AG09309 (cell line): Measurements from ENCODE around the gene KLHL2.

ENCODE experiments used
- DNase-seq: peaks from one replicate; pipeline ENCODE4 v3.0.0-alpha.2; 2010; ENCODE audit warnings: low read depth
- H3K4me3 ChIP-seq: 2 replicates; pipeline ENCODE4 v1.5.1; 2011; ENCODE audit warnings: mild to moderate bottlenecking, low read depth, low read length, moderate library complexity; ENCODE audit not compliant: control insufficient read depth
- TF ChIP-seq, protein P1 (sequence below): IDR thresholded peaks from 2 replicates; pipeline ENCODE4 v1.5.1; 2011; ENCODE audit warnings: mild to moderate bottlenecking, low read depth, low read length, inconsistent platforms; ENCODE audit not compliant: insufficient read depth, control insufficient read depth; ENCODE audit errors: missing control alignments

Gene KLHL2

DNA sequence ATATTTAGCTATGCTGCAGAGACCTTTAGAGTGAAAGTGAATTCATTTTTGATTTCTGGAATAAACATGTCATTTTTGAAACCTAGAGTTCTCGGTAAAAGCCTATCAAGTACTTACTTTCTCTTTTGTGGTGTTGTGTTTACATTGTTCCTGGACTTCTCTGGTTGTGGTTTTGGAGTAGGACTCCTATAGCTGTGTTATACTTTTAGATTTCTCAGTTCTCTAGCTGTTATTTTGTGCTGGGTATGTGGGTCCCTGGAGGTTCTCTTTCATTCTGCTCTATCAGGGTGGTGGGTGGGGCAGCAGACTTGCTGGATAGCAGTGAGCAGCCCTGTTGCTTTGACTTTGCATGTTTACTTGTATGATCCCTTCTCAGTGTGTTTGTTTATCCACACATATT is 94.5 kb downstream of the KLHL2 start:
- TF ChIP-seq, protein P1, sequence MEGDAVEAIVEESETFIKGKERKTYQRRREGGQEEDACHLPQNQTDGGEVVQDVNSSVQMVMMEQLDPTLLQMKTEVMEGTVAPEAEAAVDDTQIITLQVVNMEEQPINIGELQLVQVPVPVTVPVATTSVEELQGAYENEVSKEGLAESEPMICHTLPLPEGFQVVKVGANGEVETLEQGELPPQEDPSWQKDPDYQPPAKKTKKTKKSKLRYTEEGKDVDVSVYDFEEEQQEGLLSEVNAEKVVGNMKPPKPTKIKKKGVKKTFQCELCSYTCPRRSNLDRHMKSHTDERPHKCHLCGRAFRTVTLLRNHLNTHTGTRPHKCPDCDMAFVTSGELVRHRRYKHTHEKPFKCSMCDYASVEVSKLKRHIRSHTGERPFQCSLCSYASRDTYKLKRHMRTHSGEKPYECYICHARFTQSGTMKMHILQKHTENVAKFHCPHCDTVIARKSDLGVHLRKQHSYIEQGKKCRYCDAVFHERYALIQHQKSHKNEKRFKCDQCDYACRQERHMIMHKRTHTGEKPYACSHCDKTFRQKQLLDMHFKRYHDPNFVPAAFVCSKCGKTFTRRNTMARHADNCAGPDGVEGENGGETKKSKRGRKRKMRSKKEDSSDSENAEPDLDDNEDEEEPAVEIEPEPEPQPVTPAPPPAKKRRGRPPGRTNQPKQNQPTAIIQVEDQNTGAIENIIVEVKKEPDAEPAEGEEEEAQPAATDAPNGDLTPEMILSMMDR = no peak
- H3K4me3 ChIP-seq = no peak overlapping the region; the same call in 1 of the 2 replicates
- DNase-seq = no peak

DNA sequence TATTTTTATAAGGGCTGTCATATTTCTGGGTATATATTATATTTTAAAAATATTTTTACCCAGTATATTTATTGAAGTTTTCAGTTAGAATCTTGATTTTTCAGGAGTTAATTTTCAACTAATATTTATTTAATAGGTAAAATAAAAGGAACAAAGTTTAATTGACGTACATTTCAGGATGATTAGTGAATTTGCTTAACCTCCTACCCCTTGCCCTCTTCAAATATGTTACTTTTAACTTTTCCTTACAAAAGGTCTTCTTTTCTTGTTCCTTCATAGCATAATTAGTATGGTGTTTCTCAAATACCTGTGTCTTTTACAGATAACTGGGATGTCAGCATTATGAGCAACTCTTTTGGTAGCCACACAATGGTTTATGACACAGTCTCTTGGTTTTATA is 95.3 kb downstream of the KLHL2 start:
- no peak overlapping the region for H3K4me3 ChIP-seq
- TF ChIP-seq, protein P1 = no peak
- DNase-seq = no peak

DNA sequence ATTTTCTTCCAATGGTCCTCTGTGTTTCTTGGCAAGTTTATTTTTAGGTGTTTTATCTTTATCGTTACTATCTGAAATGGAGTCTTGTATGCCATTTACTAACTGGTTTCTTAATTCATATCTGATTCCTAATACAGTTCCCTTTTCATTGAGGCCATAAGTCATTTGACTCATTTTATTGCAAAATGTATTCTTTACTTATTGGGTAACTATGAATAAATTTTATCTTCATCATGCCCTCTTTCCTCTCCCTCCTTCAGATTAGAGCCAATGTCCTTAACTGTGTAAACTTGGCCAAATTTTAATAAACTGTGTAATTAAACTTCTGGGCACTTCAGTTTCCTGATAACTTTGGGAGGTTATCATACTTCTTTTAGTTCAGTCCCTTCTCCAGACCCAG is 100.8 kb downstream of the KLHL2 start:
- no peak for DNase-seq
- no peak overlapping the region for H3K4me3 ChIP-seq

DNA sequence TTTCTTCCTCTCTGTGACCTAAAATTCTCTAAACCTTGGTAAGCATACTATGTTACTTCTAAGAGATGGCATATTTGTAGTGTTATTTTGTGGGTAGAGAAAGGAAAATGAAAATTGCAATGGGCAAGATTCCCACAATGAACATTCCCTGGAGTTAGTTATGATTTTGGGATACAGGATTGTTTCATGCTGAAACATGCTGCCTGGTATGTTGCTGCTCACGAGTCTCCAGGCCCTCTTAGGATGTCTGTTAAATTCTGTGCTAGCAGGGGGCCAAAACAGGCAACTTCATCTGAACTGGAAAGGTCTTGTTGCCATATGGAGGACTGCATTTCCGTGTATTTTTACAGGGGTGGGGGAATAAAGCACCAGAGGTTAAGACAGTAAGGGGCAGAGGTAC is 101.2 kb downstream of the KLHL2 start:
- H3K4me3 ChIP-seq = no peak overlapping the region
- TF ChIP-seq, protein P1 = no peak
- no peak for DNase-seq

More for the DNA sequence above, 100.8 kb downstream of the KLHL2 start:
- TF ChIP-seq, protein P1 = no peak

DNA sequence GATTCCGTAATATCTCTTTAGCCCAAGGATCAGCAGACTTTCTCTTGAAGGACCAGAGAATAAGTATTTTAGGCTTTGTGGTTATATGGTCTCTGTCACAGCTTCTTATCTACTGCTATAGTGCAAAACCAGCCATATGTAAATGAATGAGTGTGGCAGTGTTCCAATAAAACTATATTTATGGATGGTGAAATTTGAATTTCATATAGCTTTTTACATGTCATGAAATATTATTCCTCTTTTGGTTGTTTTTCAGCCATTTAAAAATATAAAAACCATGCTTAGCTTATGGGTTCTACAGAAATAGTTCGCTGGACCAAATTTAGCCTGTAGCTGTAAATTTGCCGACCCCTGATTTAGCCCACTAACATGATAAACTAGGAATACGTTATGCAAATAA is 102.1 kb downstream of the KLHL2 start:
- no peak overlapping the region for H3K4me3 ChIP-seq
- DNase-seq = no peak
- TF ChIP-seq, protein P1 = no peak

DNA sequence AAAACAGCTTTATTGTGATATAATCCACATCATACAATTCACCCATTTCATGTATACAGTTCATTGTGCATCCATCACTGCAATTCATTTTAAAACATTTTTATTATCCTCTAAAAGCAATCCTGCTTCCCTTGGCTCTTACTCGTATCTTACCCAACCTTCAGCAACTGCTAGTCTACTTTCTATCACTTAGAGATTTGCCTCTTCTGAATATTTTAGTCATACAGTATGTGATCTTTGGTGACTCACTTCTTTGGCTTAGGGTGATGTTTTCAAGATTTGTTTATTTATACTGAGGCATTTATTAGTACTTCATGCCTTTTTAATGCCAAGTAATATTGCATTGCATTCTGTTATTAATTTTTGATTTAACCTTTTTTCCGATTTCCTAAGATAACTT is 105.1 kb downstream of the KLHL2 start:
- DNase-seq = no peak
- H3K4me3 ChIP-seq = no peak overlapping the region
- TF ChIP-seq, protein P1 = no peak

DNA sequence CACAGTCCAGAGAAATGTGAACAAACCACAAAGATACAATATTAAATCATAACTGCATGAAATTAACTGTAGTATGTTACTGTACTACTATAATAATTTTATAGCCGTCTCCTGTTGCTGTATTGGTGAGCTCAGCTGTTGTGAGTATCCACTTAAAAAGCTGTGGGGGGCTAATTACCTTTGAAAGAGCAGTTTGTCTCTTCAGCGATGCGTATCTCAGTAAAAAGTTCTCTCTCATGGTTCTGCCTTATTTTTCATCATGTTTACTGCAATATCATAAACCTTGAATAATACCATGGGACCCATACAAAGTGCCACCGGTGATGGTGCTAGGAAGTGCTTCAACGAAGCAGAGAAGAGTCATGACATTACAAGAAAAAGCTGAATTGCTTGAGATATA is 111.7 kb downstream of the KLHL2 start:
- TF ChIP-seq, protein P1 = no peak

More for the DNA sequence above, 111.7 kb downstream of the KLHL2 start:
- no peak overlapping the region for H3K4me3 ChIP-seq
- DNase-seq = no peak
